Measurements from ENCODE around the gene CHST10. TPM values are rescaled to one million over a fixed set of nuclear protein-coding genes. Genes with fewer than 3 reads are reported as not detected.

The CHST10 gene
- total RNA-seq, 1 donor: 6.0 TPM

DNA sequence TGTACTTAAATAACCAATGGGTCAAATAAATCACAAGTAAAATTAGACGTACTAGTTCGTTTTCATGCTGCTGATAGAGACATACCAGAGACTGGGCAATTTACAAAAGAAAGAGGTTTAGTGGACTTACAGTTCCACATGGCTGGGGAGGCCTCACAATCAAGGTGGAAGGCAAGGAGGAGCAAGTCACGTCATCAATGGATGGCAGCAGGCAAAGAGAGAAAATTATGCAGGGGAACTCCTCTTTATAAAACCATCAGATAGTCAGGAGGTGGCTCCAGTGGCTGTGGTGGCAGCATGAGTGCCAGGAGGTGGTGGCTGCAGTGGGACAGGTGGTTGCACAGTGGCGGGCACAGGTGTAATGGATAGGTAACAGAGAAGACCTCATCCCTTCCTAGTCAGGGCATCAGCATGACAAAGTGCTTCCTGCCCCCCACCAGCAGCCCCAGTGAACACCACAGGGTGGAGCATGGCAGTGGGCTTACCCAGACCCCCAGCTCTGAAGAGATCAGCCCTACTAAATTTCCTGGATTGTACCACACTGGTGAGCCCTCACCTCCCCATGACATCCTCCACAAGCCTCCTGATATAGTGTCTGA lies 6.9 kb upstream of the CHST10 start:
- no peaks in the 10 kb centered on the region for H3K27me3 ChIP-seq (ENCODE audit: insufficient read depth, low read length)
- no peak overlapping the region for H3K4me3 ChIP-seq (ENCODE audit: low read length)
- peaks cover 24% of the 10 kb centered on the region for H3K4me1 ChIP-seq (ENCODE audit: insufficient read depth, low read length)
- H3K9me3 ChIP-seq (ENCODE audit: low read depth, low read length): no peaks in the 10 kb centered on the region

DNA sequence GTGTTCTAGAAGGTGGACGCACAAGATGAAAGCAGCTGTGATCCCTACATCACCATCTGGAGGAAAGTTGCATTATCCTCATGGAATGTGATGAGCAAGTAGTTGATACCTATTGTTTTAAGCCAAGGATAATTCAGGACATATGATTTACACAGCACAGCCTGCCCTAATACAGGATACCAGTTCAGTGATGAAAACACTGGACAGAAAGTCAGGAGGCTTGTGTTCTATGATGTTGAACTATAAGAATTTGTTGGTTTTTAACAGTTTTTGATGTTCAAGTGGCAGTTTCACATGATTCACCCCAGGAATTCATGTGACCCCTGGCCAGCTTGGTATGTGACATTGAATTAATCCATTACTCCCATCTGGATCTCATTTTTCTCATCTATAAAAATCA lies 6.2 kb upstream of the CHST10 start:
- Histone ChIP-seq H3K27me3 (ENCODE audit: insufficient read depth, low read length) (no peaks in the 10 kb centered on the region), H3K4me3 (ENCODE audit: low read length) (no peak overlapping the region), H3K9me3 (ENCODE audit: low read depth, low read length) (no peaks in the 10 kb centered on the region), H3K4me1 (ENCODE audit: insufficient read depth, low read length) (peaks cover 24% of the 10 kb centered on the region)

DNA sequence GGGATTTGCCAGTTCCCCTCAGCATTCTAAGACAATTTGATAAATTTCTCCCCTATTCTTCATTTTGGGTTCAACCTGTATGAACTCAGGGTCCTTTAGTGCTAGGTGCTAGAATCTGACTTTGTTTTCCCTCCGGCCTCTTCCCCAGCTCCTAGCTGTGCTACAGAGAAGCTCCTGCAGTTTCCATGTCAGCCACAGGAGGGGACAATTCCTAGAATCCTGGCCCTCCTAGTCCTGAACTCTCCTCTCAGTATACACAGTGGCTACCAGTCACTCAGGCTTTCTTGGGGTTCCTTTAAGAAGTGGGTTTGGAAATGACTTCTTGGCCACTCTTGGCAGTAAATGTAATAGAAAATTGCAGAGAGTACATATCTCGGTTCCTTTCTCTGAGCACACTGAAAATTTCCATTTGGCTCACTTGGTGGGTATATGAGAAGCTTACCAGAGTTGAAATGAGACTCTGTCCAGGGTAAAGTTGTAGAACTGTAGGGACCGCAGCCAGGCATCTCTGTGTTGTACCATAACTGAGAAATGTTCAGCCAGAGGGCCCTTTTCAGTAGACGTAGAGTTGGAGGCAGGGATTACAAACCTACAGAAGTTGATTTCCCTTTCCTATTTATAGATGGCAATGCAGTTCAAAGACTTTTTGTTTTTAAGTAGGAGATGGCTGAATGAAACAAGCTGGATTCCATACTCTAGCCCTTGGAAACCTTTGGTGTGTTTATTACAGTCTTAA lies 5.0 kb upstream of the CHST10 start:
- peaks cover 29% of the 10 kb centered on the region for H3K4me1 ChIP-seq (ENCODE audit: insufficient read depth, low read length)
- H3K9me3 ChIP-seq (ENCODE audit: low read depth, low read length): no peaks in the 10 kb centered on the region
- no peaks in the 10 kb centered on the region for H3K27me3 ChIP-seq (ENCODE audit: insufficient read depth, low read length)
- H3K4me3 ChIP-seq (ENCODE audit: low read length): no peak overlapping the region

DNA sequence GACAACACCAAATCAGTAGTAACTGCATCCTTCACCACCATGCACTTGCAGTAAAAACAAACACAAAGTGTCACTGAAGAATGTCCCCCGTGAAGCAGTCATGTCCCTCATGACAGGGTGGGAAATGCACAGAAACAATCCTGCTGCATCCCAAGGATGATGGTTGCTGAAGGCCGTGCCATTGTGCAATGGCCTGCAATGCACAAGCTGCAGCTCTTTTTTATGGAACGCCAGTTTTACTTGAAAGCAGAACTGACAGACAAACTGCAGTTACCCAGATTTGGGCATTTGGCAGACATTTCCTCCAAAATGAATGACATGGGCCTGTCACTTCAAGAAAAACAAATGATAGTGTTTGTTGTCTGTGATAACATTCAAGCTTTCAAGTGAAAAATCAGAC lies 2.4 kb upstream of the CHST10 start:
- H3K27me3 ChIP-seq (ENCODE audit: insufficient read depth, low read length): no peaks in the 10 kb centered on the region
- H3K4me1 ChIP-seq (ENCODE audit: insufficient read depth, low read length): peaks cover 20% of the 10 kb centered on the region

DNA sequence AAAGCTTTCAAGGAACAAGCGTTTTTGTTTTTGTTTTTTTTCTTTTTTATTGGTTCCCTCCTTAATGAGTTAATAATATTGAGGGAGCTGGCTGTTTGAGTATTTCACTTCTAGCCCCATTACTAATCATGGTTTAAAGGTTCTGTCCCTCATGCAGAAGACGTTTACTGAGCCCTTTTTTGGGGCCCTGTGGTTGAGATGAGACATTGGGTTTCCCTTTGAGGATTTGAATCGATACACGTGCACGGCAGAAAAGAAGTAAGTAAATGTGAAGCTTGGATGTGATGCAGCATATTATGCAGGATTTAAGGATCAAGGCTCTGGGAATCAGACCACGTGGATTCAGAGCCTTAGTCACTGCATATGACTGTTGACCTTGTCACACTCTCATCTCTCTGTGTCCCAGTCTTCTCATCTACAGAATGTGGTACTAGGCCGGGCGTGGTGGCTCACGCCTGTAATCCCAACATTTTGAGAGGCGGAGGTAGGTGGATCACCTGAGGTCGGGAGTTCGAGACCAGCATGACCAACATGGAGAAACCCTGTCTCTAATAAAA lies 1.0 kb upstream of the CHST10 start:
- H3K9me3 ChIP-seq (ENCODE audit: low read depth, low read length): no peaks in the 10 kb centered on the region
- peaks cover 20% of the 10 kb centered on the region for H3K4me1 ChIP-seq (ENCODE audit: insufficient read depth, low read length)
- H3K4me3 ChIP-seq (ENCODE audit: low read length): no peak overlapping the region
- H3K27me3 ChIP-seq (ENCODE audit: insufficient read depth, low read length): no peaks in the 10 kb centered on the region

More for the DNA sequence above, 2.4 kb upstream of the CHST10 start:
- Histone ChIP-seq H3K4me3 (ENCODE audit: low read length) (no peak overlapping the region), H3K9me3 (ENCODE audit: low read depth, low read length) (no peaks in the 10 kb centered on the region)

DNA sequence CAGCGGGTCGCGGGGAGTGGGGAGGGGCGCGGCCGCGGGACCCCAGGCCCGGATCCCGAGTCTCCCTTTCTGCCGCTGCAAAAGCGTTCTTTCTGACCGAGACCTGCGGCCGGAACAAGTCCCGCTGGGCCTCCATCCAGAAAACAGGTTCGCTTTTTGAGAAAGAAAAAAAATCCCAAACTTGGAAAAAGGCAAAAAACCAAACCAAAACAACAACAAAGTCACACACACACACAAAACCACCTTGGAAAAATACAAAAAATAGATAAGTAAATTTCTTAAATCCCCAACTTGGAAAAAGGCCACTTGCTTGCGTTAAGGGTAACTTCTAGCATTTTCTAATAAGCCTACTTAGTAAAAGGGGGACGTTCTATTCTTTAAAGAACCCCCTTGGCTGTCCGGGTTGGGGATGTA lies 250 bp upstream of the CHST10 start:
- peak overlapping the region; percentile 49 for H3K4me3 ChIP-seq (ENCODE audit: low read length)
- H3K27me3 ChIP-seq (ENCODE audit: insufficient read depth, low read length): no peaks in the 10 kb centered on the region
- peaks cover 20% of the 10 kb centered on the region for H3K4me1 ChIP-seq (ENCODE audit: insufficient read depth, low read length)

DNA sequence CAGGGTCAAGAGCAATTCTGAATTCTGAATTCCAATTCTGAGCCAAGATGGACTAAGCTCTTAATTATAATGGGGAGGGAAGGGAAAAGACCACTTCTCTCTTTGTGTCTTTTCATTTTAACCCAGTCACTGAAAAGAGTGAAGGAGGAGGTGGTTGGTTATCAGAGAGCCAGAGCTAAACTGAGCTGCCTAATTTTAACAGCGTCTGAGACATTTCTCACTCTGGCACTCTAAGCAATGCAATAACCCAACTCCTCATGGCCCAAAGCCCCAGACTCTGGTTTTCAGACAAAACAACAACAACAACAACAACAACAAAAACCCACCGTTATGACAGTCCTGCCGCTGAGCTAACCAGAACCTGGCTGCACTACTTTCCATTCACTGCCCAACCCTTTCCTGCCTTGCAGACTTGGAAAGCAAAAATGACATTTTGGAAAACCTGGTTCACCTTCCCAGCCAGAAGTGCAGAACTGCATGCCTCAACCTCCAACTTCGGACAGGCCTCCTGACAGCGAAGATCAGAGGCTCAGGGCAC lies 1.0 kb downstream of the CHST10 start:
- H3K4me3 ChIP-seq (ENCODE audit: low read length): peak overlapping the region; percentile 49
- H3K27me3 ChIP-seq (ENCODE audit: insufficient read depth, low read length): no peaks in the 10 kb centered on the region
- no peaks in the 10 kb centered on the region for H3K9me3 ChIP-seq (ENCODE audit: low read depth, low read length)
- peaks cover 19% of the 10 kb centered on the region for H3K4me1 ChIP-seq (ENCODE audit: insufficient read depth, low read length)

More for the DNA sequence above, 250 bp upstream of the CHST10 start:
- no peaks in the 10 kb centered on the region for H3K9me3 ChIP-seq (ENCODE audit: low read depth, low read length)

DNA sequence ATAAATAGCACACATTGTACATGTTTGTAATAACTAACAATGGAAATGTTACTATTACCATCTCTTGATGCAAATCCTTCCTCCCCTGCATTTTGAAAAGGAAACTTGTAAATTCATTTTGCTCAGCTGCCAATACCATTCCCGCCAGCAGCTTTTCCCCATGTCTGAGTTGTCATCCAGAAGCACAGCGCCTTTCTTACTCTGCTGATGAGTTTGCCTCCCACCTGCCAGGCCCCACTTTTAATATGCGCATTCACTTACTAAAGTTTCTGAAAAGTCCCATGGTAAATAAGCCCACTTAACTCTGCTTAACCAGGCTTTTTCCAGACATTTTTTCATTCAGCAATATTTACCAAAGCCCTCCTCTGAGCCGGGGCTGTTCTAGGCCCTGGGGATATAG lies 3.9 kb downstream of the CHST10 start:
- no peak overlapping the region for H3K4me3 ChIP-seq (ENCODE audit: low read length)
- no peaks in the 10 kb centered on the region for H3K27me3 ChIP-seq (ENCODE audit: insufficient read depth, low read length)
- no peaks in the 10 kb centered on the region for H3K9me3 ChIP-seq (ENCODE audit: low read depth, low read length)
- peaks cover 13% of the 10 kb centered on the region for H3K4me1 ChIP-seq (ENCODE audit: insufficient read depth, low read length)

DNA sequence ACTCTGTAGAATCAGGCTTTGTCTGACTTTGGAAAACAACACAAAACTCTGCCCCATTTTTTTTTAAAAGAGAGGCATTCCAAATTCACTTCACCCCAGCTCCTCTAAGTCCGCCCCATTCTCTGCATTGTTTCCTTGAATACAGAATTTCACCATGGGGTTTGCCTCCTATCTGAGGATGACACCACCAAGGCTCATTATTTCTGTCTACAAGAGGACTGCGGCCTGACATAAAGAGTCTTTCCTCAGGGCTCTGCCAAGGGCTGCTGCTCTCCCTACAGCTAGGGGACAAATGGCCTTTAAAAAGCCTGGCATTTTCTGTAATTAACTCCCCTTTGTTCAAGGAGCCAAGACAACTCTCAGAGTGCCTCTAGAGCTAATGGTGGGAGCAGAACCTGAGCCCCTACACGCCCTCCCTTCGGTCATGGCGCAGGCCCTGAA lies 4.6 kb downstream of the CHST10 start:
- no peaks in the 10 kb centered on the region for H3K27me3 ChIP-seq (ENCODE audit: insufficient read depth, low read length)
- no peak overlapping the region for H3K4me3 ChIP-seq (ENCODE audit: low read length)
- H3K4me1 ChIP-seq (ENCODE audit: insufficient read depth, low read length): peaks cover 11% of the 10 kb centered on the region
- no peaks in the 10 kb centered on the region for H3K9me3 ChIP-seq (ENCODE audit: low read depth, low read length)

DNA sequence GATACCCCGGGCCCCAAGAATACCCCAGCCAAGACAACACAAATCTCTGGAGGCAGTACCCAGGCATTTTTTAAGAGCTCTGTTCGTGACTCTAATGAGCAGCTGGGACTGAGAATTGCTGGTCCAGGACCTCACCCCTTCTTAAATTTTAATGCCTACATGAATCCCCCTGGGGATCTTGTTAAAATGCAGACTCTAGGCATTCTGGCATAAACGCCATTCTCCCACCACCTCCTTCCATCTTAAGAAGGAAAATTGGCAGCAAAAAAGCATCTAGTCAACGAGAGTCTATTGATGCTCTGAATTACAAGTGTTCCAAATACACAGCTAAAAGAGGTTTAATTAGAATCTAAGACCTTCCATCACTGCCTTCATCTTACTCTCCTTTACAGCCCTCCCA lies 5.0 kb downstream of the CHST10 start:
- H3K9me3 ChIP-seq (ENCODE audit: low read depth, low read length): no peaks in the 10 kb centered on the region
- H3K27me3 ChIP-seq (ENCODE audit: insufficient read depth, low read length): no peaks in the 10 kb centered on the region
- no peak overlapping the region for H3K4me3 ChIP-seq (ENCODE audit: low read length)
- H3K4me1 ChIP-seq (ENCODE audit: insufficient read depth, low read length): peaks cover 8% of the 10 kb centered on the region

DNA sequence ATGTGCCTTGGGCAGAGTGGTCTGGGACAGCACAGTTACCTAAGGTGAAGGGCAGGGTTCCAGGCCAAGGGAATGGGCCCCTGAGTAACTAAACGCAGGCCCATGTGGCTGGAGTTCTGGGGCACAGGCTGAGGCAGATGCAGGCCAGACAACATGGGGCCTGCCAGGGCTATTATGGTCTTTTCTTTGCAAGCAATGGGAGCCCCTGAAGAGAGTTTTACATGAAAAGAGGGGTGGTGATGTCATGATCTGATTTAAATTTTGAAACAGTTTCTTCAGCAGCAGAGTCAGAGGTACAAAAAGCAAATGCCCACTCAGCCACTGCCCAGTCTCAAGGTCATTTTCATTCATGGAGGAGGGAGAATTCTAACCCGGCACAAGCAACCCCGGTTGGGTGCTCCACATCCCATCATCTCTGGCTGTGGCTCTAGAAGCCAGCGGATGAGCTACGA lies 5.6 kb downstream of the CHST10 start:
- H3K4me3 ChIP-seq (ENCODE audit: low read length): no peak overlapping the region
- no peaks in the 10 kb centered on the region for H3K27me3 ChIP-seq (ENCODE audit: insufficient read depth, low read length)
- peaks cover 7% of the 10 kb centered on the region for H3K4me1 ChIP-seq (ENCODE audit: insufficient read depth, low read length)
- H3K9me3 ChIP-seq (ENCODE audit: low read depth, low read length): no peaks in the 10 kb centered on the region

DNA sequence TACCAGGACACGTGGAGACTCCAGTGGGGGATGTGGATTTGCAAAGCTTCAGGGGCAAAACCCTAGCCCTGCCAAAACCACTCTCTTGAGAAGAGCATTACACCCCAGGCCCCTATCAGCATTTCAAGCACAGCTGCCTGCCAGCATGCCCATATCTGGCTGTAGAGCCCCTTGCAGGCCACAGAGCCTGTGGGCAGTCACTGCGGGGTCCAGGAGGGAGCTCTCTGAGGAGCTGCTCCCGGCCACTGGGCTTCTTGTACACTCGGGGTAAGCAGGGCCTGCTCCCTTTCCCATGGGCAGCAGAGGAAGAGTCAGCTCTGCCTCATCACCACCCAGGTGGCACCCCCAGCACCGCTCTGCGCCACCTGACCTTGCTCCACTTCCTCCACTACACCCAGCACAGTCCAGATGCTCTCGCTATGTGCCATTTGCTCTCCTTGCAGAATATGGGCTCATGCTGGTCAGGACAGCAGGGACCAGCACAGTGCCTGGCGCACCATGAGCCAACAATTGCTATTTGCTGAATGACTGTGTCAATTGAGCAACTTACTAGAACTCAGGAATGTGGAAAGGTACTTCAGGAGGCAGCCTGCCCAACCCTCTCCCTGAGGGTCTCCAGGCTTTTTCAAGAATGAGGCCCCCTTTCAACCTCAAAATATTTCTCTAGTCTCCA lies 7.4 kb downstream of the CHST10 start:
- Histone ChIP-seq H3K27me3 (ENCODE audit: insufficient read depth, low read length) (no peaks in the 10 kb centered on the region), H3K9me3 (ENCODE audit: low read depth, low read length) (no peaks in the 10 kb centered on the region), H3K4me3 (ENCODE audit: low read length) (no peak overlapping the region), H3K4me1 (ENCODE audit: insufficient read depth, low read length) (no peaks in the 10 kb centered on the region)

DNA sequence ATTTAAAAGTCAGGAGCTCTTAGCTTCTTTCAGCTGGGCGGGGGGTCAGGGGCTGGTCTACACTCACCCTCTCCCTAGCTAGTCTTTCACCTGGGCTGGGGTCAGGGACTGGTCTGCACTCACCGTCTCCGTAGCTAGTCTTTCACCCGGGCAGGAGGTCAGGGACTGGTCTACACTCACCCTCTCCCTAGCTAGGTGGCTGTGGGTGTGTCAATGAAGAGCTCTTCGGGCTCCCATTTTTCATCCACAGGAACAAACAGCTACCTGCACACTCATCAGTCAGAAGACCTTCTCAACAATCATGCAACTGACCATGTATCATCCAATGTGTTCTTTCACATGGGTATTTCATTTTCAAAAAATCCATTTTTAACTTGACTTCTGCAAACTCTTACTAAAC lies 8.0 kb downstream of the CHST10 start:
- no peaks in the 10 kb centered on the region for H3K27me3 ChIP-seq (ENCODE audit: insufficient read depth, low read length)
- no peaks in the 10 kb centered on the region for H3K4me1 ChIP-seq (ENCODE audit: insufficient read depth, low read length)
- no peaks in the 10 kb centered on the region for H3K9me3 ChIP-seq (ENCODE audit: low read depth, low read length)
- H3K4me3 ChIP-seq (ENCODE audit: low read length): no peak overlapping the region

DNA sequence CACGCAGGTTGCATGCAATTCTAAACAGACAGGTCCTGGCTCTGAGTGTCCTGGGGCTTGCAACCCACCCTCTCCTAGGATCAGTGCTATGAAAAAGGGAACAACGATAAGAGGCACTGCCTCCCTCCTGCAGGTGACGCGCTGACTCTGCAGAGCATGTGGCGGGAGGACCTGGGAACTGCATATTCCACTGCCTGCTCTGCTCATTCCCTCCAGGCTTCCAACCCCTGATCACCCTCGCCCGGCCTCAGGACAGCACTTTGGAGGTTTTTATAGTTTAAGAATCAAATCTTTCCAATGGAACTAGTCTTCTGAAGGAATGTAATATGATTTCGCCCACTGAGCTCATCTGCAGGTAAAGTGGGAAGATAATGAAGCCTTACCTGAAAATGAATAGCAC lies 8.5 kb downstream of the CHST10 start:
- Histone ChIP-seq H3K27me3 (ENCODE audit: insufficient read depth, low read length) (no peaks in the 10 kb centered on the region), H3K4me1 (ENCODE audit: insufficient read depth, low read length) (no peaks in the 10 kb centered on the region), H3K9me3 (ENCODE audit: low read depth, low read length) (no peaks in the 10 kb centered on the region), H3K4me3 (ENCODE audit: low read length) (no peak overlapping the region)

DNA sequence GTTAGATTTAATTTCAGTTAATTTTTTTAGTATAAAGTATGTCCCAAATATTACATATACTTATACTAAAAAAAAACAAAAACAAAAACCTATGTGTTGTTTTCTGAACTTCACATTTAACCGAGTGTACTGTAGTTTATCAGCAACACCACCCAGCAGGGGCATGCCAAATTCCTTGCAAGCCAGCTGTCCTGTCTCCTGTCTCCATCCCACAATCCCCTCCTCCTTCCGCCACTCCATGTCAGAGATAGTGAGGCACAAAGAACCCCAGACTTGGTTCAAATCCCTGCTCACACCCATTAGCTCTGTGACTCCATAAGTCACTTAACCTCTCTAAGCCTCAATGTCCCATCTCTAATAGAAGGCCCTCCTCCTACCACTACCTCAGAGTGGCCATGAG lies 9.4 kb downstream of the CHST10 start:
- Histone ChIP-seq H3K4me1 (ENCODE audit: insufficient read depth, low read length) (no peaks in the 10 kb centered on the region), H3K9me3 (ENCODE audit: low read depth, low read length) (no peaks in the 10 kb centered on the region), H3K4me3 (ENCODE audit: low read length) (no peak overlapping the region), H3K27me3 (ENCODE audit: insufficient read depth, low read length) (no peaks in the 10 kb centered on the region)
